ENCODE results near the gene PRSS35.

GRCh38 chr6:83511266-83511665 is 1.1 kb upstream of the PRSS35 start:
- TF ChIP-seq CTCF (IDR thresholded peaks at IDR 0.05; ENCODE audit: insufficient read depth, low read depth, low read length) (no peak), EZH2 (IDR thresholded peaks at IDR 0.05; ENCODE audit: insufficient read depth, low read length) (no peak)

Measured in astrocyte (in vitro differentiated cells and primary cell).